Lung (tissue), 13 donors: ENCODE measurements around the gene F5. TPM values are rescaled to one million over a fixed set of nuclear protein-coding genes. Genes with fewer than 3 reads are reported as not detected.

ENCODE experiments used
- ATAC-seq: fragments of 200-7000 bp; cut with Tn5 transposase; one replicate; pipeline ENCODE4 v1.9.1; 2020; ENCODE audit warnings: moderate number of reproducible peaks; ENCODE audit not compliant: insufficient read depth, low FRiP score
- DNase-seq, 3 donors: peaks; one replicate each; pipeline ENCODE4 v3.0.0-alpha.2; 2013 to 2017
- H3K27ac ChIP-seq, 2 donors: one replicate each; pipeline ENCODE4 v1.5.1; 2013; ENCODE audit warnings: mild to moderate bottlenecking in 2 of 2, moderate library complexity in 2 of 2, control low read depth in 1 of 2, inconsistent platforms in 1 of 2, low read depth in 1 of 2, low read length in 1 of 2
- H3K27me3 ChIP-seq, 3 donors: one replicate each; pipeline ENCODE4 v1.5.1; 2013; ENCODE audit warnings: low read length in 2 of 3; ENCODE audit not compliant: control insufficient read depth in 3 of 3, insufficient read depth in 3 of 3
- H3K36me3 ChIP-seq, 4 donors: one replicate each; pipeline ENCODE4 v1.5.1; 2013; ENCODE audit warnings: low read length in 4 of 4, mild to moderate bottlenecking in 1 of 4, moderate library complexity in 1 of 4; ENCODE audit not compliant: control insufficient read depth in 4 of 4, insufficient read depth in 4 of 4
- H3K4me1 ChIP-seq, 5 donors: one replicate each; pipeline ENCODE4 v1.5.1; 2013; ENCODE audit warnings: low read length in 5 of 5, mild to moderate bottlenecking in 2 of 5, moderate library complexity in 1 of 5; ENCODE audit not compliant: control insufficient read depth in 5 of 5, insufficient read depth in 5 of 5
- H3K4me3 ChIP-seq: one replicate; pipeline ENCODE4 v1.5.1; 2013; ENCODE audit warnings: mild to moderate bottlenecking, control low read depth, moderate library complexity
- H3K9ac ChIP-seq, 2 donors: one replicate each; pipeline ENCODE4 v1.5.1; 2013; ENCODE audit warnings: low read length in 2 of 2, control low read depth in 1 of 2; ENCODE audit not compliant: insufficient read depth in 1 of 2
- H3K9me3 ChIP-seq, 4 donors: one replicate each; pipeline ENCODE4 v1.5.1; 2013; ENCODE audit warnings: low read length in 3 of 4, mild to moderate bottlenecking in 1 of 4, moderate library complexity in 1 of 4; ENCODE audit not compliant: control insufficient read depth in 4 of 4, insufficient read depth in 3 of 4
- WGBS, 2 donors: extraction: QIAGEN DNeasy Blood & Tissue Kit; methylation state at CpG; one replicate each; pipeline ENCODE4 v1.1.7; 2013; 5-methylcytosine and 5-hydroxymethylcytosine counted together
- polyA plus RNA-seq, 2 donors: library from polyadenylated mRNA; stranded (reverse); fragments of 200-250 nt; gene quantifications; one replicate each; pipeline ENCODE4 v1.2.1, GENCODE V29; 2013
- small RNA-seq: library from RNA; depleted of rRNA; stranded (forward); fragments of <200 nt; gene quantifications from one replicate; pipeline ENCODE3, GENCODE V24; 2014; ENCODE audit warnings: low replicate concordance
- total RNA-seq, 2 donors: library from RNA; depleted of rRNA in 1 of 2; stranded (reverse); fragments of >200 nt in 1 of 2; gene quantifications; one replicate each; pipeline ENCODE4 v1.2.1, GENCODE V29; 2014 to 2021
- TF ChIP-seq, protein P1 (sequence below): IDR thresholded peaks from 2 replicates; pipeline ENCODE4 v1.5.1; 2012; ENCODE audit warnings: mild to moderate bottlenecking; ENCODE audit errors: control extremely low read depth, extremely low read depth
- donor health status: control.
- donor health status: control.
- donor health status: Bipolar disorder and iron deficiency.
- donor health status: healthy.
- donor health status: DM: yes; HTN: yes; CAD: no.

The F5 gene
- total and polyA plus RNA-seq, 4 donors: 0.74 to 5.3 (median 2.4) TPM

DNA sequence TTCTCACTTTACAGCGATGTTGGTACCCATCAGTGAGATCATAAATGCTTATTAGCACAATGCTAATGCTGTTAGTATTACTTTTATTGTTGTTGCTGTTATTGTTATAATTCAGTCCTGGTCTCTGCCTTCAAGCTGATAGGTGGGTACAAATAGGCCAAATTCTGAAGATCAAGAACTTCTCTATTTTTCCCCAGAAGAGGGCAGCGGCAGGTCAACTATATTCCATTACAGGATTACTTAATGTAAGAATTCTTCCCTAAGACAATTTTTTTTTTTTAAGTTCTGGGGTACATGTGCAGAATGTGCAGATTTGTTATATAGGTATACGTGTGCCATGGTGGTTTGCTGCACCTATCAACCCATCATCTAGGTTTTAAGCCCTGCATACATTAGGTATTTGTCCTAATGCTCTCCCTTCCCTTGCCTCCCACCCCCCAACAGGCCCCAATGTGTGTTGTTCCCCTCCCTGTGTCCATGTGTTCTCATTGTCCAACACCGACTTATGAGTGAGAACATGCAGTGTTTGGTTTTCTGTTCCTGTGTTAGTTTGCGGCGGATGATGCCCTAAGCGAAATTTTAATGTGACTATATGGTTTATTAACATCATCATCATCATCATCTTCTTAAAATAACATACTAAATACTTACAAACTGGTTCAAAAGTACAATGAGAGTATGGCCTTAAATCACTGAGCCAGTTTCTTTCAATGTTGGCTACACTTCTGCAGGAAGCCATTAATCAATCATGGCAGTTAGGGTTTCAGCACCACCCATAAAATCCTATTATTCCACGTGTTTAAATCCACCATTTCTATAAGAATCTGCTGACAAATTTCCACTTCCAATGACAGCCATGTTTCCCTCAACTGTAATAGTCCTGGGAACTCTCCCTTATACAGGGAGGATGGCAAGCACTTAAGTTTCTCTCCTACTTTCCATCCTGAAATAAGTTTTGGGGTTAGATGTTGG is 119.7 kb downstream of the F5 start:
- Histone ChIP-seq H3K27ac (no peak overlapping the region), H3K9ac (peak overlapping the region in 1 of 2 donors; percentile 10), H3K36me3 (peaks cover 0 to 23% (median 7%) of the 10 kb centered on the region in 4 donors), H3K27me3 (no peaks in the 10 kb centered on the region), H3K4me3 (no peak overlapping the region), H3K9me3 (no peaks in the 10 kb centered on the region), H3K4me1 (peaks cover 0 to 4% (median 0%) of the 10 kb centered on the region in 5 donors)
- TF ChIP-seq, protein P1, sequence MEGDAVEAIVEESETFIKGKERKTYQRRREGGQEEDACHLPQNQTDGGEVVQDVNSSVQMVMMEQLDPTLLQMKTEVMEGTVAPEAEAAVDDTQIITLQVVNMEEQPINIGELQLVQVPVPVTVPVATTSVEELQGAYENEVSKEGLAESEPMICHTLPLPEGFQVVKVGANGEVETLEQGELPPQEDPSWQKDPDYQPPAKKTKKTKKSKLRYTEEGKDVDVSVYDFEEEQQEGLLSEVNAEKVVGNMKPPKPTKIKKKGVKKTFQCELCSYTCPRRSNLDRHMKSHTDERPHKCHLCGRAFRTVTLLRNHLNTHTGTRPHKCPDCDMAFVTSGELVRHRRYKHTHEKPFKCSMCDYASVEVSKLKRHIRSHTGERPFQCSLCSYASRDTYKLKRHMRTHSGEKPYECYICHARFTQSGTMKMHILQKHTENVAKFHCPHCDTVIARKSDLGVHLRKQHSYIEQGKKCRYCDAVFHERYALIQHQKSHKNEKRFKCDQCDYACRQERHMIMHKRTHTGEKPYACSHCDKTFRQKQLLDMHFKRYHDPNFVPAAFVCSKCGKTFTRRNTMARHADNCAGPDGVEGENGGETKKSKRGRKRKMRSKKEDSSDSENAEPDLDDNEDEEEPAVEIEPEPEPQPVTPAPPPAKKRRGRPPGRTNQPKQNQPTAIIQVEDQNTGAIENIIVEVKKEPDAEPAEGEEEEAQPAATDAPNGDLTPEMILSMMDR: peak; percentile 11
- 77 to 80% methylated on average over 8 of the region's 8 CpGs for WGBS, 2 donors
- DNase-seq: peak; percentile 40 to 68 (median 63)
- ATAC-seq: no peak

DNA sequence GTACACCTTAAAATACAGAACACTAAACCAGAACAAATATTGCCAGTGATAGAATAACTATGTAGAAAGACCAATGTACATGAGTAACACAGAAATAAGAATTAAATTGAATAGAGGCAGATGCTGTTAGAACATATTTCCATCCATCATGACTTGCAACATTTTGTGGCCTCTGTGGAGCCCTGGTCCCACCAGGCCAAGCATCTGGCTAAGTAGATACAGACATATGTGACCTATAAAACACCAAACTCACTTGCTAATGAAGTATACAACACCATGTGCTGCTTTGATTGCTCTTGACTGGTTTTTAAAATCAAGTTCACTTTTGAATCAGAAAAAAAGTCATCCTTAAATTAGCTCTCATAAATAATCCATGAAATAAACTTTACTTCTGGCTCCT is 121.0 kb downstream of the F5 start:
- DNase-seq (no peak), ATAC-seq (no peak)
- peaks cover 0 to 11% (median 11%) of the 10 kb centered on the region in 3 donors for H3K27me3 ChIP-seq
- H3K27ac ChIP-seq: no peak overlapping the region
- peaks cover 0 to 19% (median 7%) of the 10 kb centered on the region in 4 donors for H3K36me3 ChIP-seq
- no peak overlapping the region for H3K4me3 ChIP-seq
- no peaks in the 10 kb centered on the region for H3K9me3 ChIP-seq
- peaks cover 0 to 5% (median 4%) of the 10 kb centered on the region in 5 donors for H3K4me1 ChIP-seq
- TF ChIP-seq, protein P1: no peak
- no peak overlapping the region for H3K9ac ChIP-seq

Small RNA genes within 50 kb of the gene (small RNA-seq; reads per million reads assigned to genes)
- gene AL021068.2: not detected

Other genes with a start within 250 kb of the F5 start
- 10 to 100 TPM; 22.9 to 43.7 TPM for gene NME7, start 218.7 kb downstream of the F5 start, total RNA-seq
- 10 to 100 TPM in 1 of 2 donors, 1 to 10 TPM in 1; 6.2 to 13.1 TPM for gene NME7, start 218.7 kb downstream of the F5 start, polyA plus RNA-seq
- 10 to 100 TPM; 22.1 to 31.5 TPM for gene BLZF1, start 218.3 kb downstream of the F5 start, total RNA-seq
- 10 to 100 TPM in 1 of 2 donors, 1 to 10 TPM in 1; 8.0 to 11.0 TPM for gene BLZF1, start 218.3 kb downstream of the F5 start, polyA plus RNA-seq
- gene CCDC181, start 159.0 kb downstream of the F5 start, total RNA-seq: 1 to 10 TPM; 4.8 to 5.7 TPM
- gene CCDC181, start 159.0 kb downstream of the F5 start, polyA plus RNA-seq: 1 to 10 TPM; 2.9 to 4.5 TPM
- 10 to 100 TPM; 15.6 to 23.1 TPM for gene SLC19A2, start 100.5 kb downstream of the F5 start, total RNA-seq
- 10 to 100 TPM; 16.0 to 18.7 TPM for gene SLC19A2, start 100.5 kb downstream of the F5 start, polyA plus RNA-seq
- gene SELP, start 43.6 kb upstream of the F5 start, total RNA-seq: 10 to 100 TPM; 11.2 to 13.0 TPM
- 10 to 100 TPM in 1 of 2 donors, 1 to 10 TPM in 1; 9.3 to 12.1 TPM for gene SELP, start 43.6 kb upstream of the F5 start, polyA plus RNA-seq
- 10 to 100 TPM; 15.1 to 22.7 TPM for gene SELL, start 125.1 kb upstream of the F5 start, total RNA-seq
- gene SELL, start 125.1 kb upstream of the F5 start, polyA plus RNA-seq: 100 to 1,000 TPM in 1 of 2 donors, 1 to 10 TPM in 1; 3.6 to 143 TPM
- gene SELE, start 147.6 kb upstream of the F5 start, total RNA-seq: 1 to 10 TPM; 3.2 to 4.5 TPM
- 10 to 100 TPM in 1 of 2 donors, 1 to 10 TPM in 1; 2.1 to 40.2 TPM for gene SELE, start 147.6 kb upstream of the F5 start, polyA plus RNA-seq
- 1 to 10 TPM; 5.9 to 8.6 TPM for gene METTL18, start 208.4 kb upstream of the F5 start, total RNA-seq
- gene METTL18, start 208.4 kb upstream of the F5 start, polyA plus RNA-seq: 1 to 10 TPM; 4.4 to 6.8 TPM